ENCODE measurements around the gene KLHDC3.
A peak's percentile ranks its signal among the peaks of the same experiment; 100 is the strongest.

The KLHDC3 gene

DNA sequence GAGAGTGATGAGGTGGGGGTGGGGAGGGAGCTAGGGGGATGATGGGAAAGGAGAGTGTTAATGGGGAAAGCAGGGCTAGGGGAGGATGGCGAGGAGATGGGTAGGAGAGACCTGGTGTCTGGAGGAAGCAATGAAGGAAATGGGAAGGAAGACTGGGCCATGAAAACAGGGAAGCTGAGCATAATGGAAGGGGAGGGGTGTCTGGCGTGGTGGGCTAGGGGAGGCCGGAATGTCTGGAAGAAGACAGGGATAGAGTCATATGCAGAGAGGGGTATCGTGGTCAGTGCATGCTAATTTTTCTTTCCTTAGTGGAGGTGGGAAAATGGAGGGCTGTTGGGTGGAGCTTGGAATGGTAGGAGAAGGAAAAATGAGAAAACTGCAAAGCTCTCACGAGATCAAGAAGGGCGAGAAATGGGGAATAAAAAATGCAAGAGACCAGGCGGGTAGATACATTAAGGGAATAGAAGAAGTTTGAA is 423 bp downstream of the KLHDC3 start:
- peak; percentile 49 to 51 for DNase-seq (ENCODE audit: low read depth in 2 of 2)
- TF ChIP-seq, protein P1, sequence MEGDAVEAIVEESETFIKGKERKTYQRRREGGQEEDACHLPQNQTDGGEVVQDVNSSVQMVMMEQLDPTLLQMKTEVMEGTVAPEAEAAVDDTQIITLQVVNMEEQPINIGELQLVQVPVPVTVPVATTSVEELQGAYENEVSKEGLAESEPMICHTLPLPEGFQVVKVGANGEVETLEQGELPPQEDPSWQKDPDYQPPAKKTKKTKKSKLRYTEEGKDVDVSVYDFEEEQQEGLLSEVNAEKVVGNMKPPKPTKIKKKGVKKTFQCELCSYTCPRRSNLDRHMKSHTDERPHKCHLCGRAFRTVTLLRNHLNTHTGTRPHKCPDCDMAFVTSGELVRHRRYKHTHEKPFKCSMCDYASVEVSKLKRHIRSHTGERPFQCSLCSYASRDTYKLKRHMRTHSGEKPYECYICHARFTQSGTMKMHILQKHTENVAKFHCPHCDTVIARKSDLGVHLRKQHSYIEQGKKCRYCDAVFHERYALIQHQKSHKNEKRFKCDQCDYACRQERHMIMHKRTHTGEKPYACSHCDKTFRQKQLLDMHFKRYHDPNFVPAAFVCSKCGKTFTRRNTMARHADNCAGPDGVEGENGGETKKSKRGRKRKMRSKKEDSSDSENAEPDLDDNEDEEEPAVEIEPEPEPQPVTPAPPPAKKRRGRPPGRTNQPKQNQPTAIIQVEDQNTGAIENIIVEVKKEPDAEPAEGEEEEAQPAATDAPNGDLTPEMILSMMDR (IDR thresholded peaks at IDR 0.05; ENCODE audit: low read depth, low read length), result no peak
- peak overlapping the region; percentile 92 to 96 for H3K4me3 ChIP-seq (replicated peaks in 1 of 2; ENCODE audit: low read depth in 2 of 2, low read length in 2 of 2)

DNA sequence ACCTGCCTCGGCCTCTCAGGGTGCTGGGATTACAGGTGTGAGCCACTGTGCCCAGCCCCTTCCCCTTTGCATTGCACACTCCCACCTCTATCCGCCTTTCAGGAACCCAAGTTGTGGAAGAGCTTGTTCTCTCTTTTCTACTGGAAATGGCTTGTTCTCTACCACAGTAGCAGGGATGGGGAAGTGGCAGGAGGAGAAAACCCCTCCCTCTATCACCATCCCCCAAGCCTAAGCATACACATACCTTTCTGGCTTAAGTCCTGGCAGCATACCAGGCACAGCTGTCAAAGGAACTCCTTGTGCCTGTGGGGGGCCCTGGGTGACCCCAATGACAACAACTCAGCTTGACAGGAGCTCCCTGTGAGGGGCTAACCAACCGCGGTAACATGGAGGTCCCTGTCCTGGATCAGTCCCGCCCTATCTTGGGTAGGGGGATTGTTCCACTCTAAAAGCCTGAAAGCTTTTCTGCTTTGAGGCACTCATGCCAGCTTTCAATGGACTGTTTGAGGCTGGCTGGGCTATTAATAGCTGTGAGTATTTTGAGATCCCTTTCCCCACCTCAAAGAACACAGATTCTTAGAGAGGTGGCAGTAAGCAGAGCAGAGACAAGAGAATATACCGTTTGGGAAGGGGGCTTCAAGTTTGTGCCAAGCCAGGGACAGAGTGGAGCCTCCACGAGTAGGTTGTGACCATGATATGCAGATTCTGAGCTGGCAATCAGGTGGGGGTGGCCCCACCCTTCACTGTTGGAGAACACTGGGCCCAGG is 2.3 kb downstream of the KLHDC3 start:
- DNase-seq (ENCODE audit: low read depth in 2 of 2), result no peak
- H3K4me3 ChIP-seq (replicated peaks in 1 of 2; ENCODE audit: low read depth in 2 of 2, low read length in 2 of 2), result no peak overlapping the region
- TF ChIP-seq, protein P1 (IDR thresholded peaks at IDR 0.05; ENCODE audit: low read depth, low read length), result no peak

DNA sequence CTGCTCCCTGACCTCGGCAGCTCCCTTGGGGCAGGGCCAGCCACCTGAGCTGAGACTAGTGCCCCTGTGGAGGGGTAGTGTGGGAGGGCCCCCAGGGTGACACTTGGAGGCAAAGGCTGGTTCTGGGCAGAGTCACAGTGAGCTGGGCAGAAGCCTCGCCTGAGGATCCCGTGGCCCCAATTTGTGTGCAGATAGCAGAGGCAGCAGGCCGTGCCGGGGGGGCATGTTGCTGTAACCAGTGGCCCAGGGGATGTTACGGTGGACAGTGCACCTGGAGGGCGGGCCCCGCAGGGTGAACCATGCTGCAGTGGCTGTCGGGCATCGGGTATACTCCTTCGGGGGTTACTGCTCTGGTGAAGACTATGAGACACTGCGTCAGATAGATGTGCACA is 2.9 kb downstream of the KLHDC3 start:
- H3K4me3 ChIP-seq (replicated peaks in 1 of 2; ENCODE audit: low read depth in 2 of 2, low read length in 2 of 2), result no peak overlapping the region
- DNase-seq (ENCODE audit: low read depth in 2 of 2), result no peak
- TF ChIP-seq, protein P1 (IDR thresholded peaks at IDR 0.05; ENCODE audit: low read depth, low read length), result no peak

DNA sequence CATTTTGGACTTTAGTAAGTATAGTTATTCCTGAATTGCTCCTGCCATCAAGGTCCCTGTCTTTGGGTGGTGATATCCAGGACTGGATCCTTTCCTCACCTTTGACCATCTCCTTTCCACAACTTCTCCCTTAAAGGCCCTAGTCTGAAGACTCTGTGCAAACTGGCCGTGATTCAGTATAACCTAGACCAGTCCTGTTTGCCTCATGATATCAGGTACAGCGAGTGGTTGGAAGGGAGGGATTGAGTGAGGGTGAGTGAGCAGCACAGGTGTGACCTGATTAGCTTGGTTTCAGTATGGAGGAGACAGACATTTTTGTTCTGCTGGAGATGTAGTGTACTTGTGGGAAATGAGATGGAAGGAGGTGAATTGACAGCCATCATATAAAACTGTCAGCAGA is 5.1 kb downstream of the KLHDC3 start:
- TF ChIP-seq, protein P1 (IDR thresholded peaks at IDR 0.05; ENCODE audit: low read depth, low read length), result no peak
- DNase-seq (ENCODE audit: low read depth in 2 of 2), result no peak
- no peak overlapping the region for H3K4me3 ChIP-seq (replicated peaks in 1 of 2; ENCODE audit: low read depth in 2 of 2, low read length in 2 of 2)

DNA sequence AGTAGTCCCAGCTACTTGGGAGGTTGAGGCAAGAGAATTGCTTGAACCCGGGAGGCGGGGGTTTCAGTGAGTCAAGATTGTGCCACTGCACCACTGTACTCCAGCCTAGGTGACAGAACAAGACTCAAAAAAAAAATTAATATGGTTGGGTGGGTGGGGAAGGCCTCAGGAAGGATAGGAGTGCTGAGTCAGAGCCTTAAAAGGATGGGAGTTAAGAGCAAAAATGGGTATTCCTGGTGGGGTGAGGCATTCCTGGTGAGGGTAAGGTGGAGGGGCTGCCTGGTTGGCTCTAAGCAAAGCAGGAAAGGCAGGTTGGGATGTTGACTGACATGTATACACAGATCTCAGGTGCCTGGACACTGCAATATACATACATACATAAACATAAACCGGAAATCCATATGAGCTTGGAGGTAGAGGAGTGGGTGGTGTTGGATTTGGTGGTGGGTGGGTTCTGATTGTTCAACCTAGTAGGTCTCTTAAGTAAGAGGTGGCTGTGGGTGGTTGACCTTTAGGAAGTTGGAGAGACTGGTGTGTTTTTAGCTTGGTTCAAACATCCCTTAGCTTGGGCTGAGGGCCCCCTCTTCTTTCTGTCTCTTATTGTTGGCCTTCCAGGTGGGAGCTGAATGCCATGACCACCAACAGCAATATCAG is 6.1 kb downstream of the KLHDC3 start:
- H3K4me3 ChIP-seq (replicated peaks in 1 of 2; ENCODE audit: low read depth in 2 of 2, low read length in 2 of 2), result no peak overlapping the region
- TF ChIP-seq, protein P1 (IDR thresholded peaks at IDR 0.05; ENCODE audit: low read depth, low read length), result no peak
- no peak for DNase-seq (ENCODE audit: low read depth in 2 of 2)

DNA sequence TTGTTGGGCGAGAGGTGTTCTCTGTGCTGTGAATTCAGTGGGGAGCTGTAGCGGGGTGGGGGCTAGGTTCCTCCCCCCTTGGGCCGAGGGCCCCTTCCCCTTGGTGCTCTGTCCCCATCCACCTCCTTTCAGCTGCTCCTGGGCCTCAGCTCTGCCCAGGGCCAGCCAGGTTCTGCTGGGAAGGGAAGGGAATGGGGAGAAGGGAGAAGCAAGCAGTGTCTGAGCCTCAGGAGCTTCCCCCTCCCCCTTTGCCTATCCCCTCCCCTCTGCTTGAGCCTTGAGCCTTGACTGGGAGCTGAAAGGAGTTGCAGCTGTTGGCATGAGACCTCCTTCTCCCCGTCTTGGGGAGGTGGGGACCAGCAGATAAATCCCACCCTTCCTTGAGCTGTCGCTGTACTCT is 6.8 kb downstream of the KLHDC3 start:
- TF ChIP-seq, protein P1 (IDR thresholded peaks at IDR 0.05; ENCODE audit: low read depth, low read length), result no peak
- peak in 1 of 2 donors; percentile 24 for DNase-seq (ENCODE audit: low read depth in 2 of 2)

More for the DNA sequence above, 6.8 kb downstream of the KLHDC3 start:
- H3K4me3 ChIP-seq (replicated peaks in 1 of 2; ENCODE audit: low read depth in 2 of 2, low read length in 2 of 2), result peak overlapping the region in 1 of 2 donors; percentile 96

Data from cardiac fibroblast (primary cell).